NCI-H2171 treated with DMSO at 0.1 percent for 48 hours (cell line): ENCODE results near the gene AGPAT4.

Experiments
- DNase-seq: peaks from one replicate; lab custom pipeline; 2025; lab: John Stamatoyannopoulos, UW

AGPAT4 gene

DNA sequence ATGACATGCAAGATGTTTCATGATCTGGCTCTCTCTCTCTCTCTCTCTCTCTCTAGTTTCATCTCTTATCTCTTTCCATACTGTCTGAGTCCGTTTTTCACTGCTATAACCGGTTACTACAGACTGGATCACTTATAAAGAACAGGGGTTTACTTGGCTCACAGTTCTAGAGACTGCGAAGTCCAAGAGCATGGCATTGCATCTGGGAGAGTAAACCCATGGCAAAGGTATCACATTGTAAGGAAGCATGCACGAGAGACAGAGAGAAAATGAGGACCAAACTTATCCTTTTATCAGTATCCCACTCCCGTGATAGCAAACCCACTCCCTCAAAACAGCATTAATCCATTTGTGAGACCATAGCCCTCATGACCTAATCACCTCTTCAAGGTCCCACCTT is 7.2 kb upstream of the AGPAT4 start:
- DNase-seq: no peak

- no peak for DNase-seq
These were observed 6.0 kb upstream of the AGPAT4 start for GRCh38 chr6:161279677-161280415.

DNA sequence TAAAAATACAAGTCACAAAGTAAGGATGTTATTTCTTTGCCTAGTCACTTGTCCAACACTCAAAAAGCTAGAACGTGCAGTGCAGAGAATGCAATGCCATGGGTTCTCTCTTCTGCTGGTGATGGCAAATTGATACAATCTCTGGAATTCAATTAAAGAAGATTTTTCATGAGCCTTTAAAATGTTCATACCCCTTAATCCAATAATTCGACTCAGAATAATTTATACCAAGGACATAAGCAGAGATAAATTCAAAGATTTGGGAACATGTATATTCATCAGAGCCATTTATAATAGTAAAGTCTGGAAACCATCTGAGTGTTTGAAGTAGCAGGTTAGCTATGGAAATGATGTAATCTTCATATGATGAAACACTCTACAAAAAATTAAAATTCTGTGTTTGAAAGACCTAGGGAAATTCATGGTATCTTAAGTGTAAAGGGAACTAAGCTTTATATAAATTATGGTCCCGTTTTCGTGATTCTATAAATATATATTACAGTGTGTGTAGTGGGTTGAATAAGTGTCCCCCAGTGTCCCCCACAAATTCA is 2.8 kb upstream of the AGPAT4 start:
- DNase-seq: no peak

- no peak for DNase-seq
These were observed 1.0 kb upstream of the AGPAT4 start for GRCh38 chr6:161274898-161275297.

- no peak for DNase-seq
These were observed 612 bp upstream of the AGPAT4 start for GRCh38 chr6:161274488-161274858.

GRCh38 chr6:161273274-161273751 is 548 bp downstream of the AGPAT4 start:
- DNase-seq: peak; percentile 52

GRCh38 chr6:161272635-161273273 is 1.1 kb downstream of the AGPAT4 start:
- DNase-seq: no peak

DNA sequence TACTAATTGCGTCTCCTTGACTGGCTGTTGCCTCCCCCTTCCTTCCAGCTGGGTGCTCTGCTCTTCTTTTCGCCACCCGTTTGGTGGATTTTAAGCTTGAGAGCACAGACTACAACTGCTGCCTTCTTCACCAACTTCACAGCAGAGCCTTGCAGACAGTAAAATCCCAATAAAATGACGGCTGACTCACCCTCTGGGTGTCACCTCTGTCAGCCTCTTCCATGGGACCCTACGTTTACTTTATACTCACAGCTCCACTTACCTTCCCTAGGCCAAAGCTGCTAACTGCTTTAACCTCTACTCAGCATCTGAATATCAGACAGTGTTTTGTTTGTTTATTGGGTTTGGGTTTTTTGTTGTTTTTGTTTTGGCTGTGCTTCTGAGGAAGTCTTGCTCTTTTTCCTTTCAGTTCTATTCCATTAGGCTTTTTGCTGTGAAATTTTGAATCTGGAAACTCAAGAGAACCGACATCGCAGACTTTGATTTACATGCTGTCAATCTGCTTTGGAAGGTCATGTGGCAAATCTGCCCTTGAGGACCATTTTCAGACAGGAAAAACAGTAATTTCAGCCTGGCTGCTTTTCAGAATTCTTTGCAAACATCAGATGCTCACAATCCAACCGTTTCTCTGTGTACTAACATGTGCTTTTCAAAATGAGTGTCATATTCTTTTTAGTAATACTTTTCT is 2.4 kb downstream of the AGPAT4 start:
- DNase-seq: no peak

- no peak for DNase-seq
These were observed 3.7 kb downstream of the AGPAT4 start for GRCh38 chr6:161270116-161270515.

DNA sequence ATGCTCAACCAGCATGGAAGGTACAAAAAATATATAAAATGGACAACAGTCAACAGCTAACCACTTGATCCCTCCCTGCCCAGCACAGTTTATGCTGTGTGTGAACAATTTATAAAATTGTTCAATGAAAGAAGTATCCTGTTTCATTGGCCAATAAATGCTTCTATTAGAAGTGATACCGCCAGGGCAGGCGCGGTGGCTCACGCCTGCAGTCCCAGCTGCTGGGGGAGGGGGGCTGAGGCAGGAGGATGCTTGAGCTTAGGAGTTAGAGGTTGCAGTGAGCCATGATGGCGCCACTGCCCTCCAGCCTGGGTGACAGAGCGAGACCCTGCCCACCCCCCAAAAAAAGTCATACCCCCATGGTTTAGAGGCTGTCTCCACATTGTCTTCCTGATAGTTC is 4.6 kb downstream of the AGPAT4 start:
- no peak for DNase-seq

DNA sequence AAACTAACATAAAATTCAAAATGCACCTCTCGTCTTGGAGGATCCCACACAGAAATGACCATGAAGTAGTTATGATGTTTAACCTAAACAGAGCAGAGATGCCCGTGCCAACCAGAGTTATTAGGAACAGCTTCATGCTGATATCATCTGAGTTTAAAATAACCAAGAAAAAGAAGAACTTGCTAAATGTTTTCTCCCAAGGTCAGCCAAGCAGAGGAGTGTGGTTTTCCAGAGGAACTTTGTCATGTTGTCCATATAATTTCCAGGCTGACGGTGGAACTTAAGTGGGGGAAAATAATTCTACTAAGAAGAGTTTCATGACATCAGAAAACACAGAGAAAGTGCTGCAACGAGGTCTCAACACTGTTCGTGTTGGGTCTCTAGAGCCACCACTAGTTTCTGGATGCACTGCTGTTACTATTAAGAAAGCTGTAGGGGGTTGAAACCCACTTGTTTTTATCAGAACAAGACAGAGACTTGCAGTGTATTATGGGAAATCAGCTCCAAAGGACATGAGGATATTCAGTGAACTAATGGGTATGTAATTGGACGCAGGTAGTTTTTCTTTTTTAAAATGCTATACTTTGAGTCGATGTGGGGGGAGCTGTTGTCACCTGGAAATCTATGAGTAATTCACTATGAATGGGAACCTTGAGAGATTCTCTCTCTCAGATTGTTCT is 5.2 kb downstream of the AGPAT4 start:
- no peak for DNase-seq

DNA sequence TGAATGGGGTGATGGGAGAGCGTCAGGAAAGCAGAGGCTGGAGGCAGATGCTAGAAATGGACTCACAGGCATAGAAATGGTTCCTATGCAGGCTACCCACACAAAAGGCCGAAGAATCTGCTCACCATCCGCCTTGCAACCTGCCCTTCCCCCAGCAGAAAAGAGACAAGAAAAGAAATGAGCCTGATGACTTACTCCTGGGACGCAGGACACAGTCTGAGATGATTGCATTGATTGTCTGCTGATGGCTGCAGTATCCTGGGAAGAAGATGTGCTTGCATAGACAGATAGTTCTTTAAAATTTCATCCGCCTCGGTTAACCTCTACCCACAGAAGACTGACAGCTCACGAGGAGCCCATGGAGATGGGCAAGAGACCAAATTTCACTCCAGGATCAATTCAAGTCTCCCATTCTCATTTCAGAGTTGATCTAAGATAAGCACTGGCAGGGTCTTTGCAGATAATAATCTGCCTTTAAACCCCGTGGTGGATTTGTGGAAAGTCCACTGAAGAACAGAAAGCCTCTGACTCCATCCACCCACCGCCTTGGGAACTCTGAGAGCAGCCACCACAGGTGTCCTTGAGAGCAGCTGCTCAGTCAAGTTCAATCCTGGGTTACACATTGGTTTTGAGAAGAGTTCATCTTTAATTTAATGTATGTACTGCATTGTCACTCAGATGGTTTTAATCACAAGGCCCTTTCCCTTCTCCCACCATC is 7.2 kb downstream of the AGPAT4 start:
- no peak for DNase-seq

DNA sequence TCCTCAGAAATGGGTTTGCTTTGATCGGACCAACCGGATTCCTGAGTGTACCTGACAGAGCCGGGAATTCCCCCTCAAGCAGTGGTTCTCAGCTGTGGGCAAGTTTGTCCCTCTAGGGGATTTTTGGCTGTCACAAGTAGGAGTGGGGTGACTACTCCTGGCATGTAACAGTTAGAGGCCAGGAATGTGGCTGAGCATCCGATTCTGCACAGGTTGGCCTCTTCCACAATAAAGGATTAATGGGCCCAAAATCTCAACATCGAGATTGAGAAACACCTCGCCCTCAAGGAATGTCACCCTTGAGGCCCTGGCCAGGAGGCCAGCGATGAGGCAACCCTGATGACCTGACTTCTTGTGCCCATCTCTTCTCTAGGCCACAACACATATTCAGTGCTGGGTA is 7.9 kb downstream of the AGPAT4 start:
- no peak for DNase-seq

GRCh38 chr6:161265554-161265953 is 8.3 kb downstream of the AGPAT4 start:
- no peak for DNase-seq

GRCh38 chr6:161264181-161264580 is 9.7 kb downstream of the AGPAT4 start:
- DNase-seq: no peak

DNA sequence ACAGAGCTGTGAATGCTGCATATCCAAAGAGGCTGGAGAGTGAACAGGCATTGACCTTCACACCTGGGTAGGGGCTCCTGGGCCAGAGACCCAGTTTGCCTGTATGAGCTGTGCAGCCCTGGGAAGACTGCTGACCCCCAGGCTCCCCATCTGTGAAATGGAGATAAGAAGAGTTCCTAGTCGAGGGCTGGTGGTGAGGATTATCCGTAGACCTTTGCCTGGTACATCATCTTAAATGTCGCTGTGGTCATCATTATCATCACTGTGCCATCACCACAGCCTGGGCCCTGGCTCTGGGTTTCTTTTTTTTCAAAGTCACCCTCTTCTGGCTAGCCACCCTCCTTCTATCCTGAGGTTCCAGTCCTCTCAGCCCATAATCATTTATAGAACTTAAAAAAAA is 12.0 kb downstream of the AGPAT4 start:
- no peak for DNase-seq

DNA sequence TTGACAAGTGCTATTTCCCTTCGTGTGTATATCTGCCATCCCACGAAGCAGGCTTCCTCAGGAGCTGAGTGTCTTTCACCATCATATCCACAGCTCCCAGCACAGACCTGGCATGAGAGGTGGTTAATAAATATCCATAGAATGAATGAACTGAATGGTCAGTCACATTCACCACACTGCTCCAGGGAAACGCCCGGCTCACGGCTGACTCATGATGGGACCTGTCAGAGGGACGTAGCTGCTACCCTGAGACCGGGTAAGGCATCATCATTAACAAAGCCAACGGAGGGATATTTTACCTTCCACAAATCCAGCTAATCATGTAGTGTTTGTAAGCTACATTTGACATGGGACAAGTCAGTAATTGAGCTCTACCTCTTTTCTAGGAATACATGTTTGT is 12.5 kb downstream of the AGPAT4 start:
- DNase-seq: no peak

GRCh38 chr6:161259302-161259701 is 14.6 kb downstream of the AGPAT4 start:
- DNase-seq: no peak

DNA sequence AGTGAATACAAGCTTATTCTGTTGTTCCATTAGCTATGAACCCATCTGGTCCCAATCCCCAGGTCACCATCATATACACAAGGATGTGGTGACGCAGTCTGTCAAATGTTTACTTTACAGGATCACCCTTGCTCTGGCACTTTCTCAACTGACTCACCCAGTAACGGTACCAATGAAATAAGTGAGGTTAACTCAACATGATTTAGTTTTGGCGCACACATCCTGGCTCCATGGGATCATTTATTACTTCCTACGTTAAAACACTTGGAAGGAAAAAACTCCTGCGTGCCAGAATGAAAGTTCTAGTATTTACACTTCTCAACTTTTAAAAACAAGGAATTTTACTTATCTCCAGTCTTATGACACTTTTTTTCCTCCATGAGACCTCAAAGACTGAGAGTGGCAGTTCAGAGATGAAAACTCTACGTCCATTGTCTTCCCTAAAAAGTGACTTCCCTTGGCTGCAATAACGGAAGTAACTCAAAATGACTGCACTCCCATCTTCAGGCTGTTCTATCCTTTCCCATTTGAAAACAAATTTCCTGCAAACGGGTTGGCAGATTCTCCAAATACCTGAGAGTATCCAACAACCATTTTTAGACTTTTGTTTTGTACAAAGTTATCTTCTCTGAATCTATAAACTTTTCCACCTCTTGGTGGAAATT is 15.9 kb downstream of the AGPAT4 start:
- peak; percentile 28 for DNase-seq

DNA sequence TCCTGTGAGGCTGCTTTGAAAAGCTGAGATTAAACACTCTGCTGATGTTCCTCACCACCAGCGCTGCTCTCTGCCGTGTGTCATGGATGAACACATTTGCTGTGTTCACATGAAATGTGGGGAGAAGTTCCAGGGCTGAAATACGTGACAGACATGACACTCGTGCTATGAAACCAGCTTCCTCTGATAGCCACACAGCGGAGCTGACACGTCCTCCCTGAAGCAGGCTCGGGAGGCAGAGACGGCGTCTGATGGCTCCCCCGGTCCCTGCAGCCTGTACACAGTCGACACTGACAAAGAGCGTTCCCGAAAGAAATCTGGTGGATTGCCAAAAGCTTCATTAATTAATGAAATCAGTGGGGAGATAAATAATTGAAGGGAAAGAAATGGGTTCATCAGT is 17.5 kb downstream of the AGPAT4 start:
- no peak for DNase-seq

DNA sequence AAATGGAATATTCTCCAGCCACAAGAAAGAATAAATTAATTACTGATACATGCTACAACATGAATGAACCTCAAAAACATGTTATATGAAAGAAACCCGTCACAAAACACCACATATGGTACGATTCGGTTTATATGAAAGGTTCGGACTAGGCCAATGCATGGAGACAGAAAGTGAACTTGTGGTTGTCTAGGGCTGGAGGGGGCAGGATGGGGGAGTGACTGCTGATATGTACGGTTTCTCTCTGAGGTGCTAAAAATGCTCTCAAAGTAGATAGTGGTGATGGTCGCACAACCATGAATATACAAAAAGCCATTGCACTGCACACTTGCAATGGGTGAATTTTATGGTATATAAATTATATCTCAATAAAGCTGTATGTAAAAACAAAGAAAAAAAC is 18.3 kb downstream of the AGPAT4 start:
- no peak for DNase-seq
